Prostate gland (tissue), 2 donors: ENCODE results near the gene PIM3. TPM values are rescaled to one million over a fixed set of nuclear protein-coding genes. Genes with fewer than 3 reads are reported as not detected.

Experiments used
- DNase-seq: peaks from one replicate; pipeline ENCODE4 v3.0.0-alpha.2; 2019; ENCODE audit warnings: low spot score
- H3K27ac ChIP-seq, 2 donors: fragments of 200-600 bp; sonication (generic); 2 replicates each; pipeline ENCODE4 v1.5.1; 2017 to 2019
- H3K27me3 ChIP-seq: fragments of 200-600 bp; sonication (generic); replicated peaks from 2 replicates; pipeline ENCODE4 v1.5.1; 2019; ENCODE audit not compliant: insufficient read depth
- H3K36me3 ChIP-seq, 2 donors: fragments of 200-600 bp; sonication (generic); 1 replicate in 1 of 2; 2 replicates in 1 of 2; pipeline versions ENCODE4 v1.5.1 to v1.8.1; 2017 to 2019
- H3K4me1 ChIP-seq: fragments of 200-600 bp; sonication (generic); replicated peaks from 2 replicates; pipeline ENCODE4 v1.5.1; 2019
- H3K4me3 ChIP-seq, 2 donors: fragments of 200-600 bp; sonication (generic); 2 replicates each; pipeline ENCODE4 v1.5.1; 2017 to 2019
- H3K9me3 ChIP-seq: fragments of 200-600 bp; sonication (generic); 2 replicates; pipeline ENCODE4 v1.5.1; 2017
- CTCF ChIP-seq, 4 experiments: fragments of 200-600 bp in 2 of 4; fragments of 450-650 bp in 2 of 4; sonication (generic) in 2 of 4; IDR thresholded peaks; 1 replicate in 3 of 4; 2 replicates in 1 of 4; pipeline ENCODE4 v1.5.1; 2016 to 2019; ENCODE audit warnings: antibody characterized with exemption in 4 of 4, mild to moderate bottlenecking in 2 of 4, moderate library complexity in 2 of 4
- POLR2A ChIP-seq: fragments of 450-650 bp; IDR thresholded peaks from one replicate; pipeline ENCODE4 v1.6.1; 2016; ENCODE audit warnings: antibody characterized with exemption, mild to moderate bottlenecking
- POLR2AphosphoS5 ChIP-seq: sonication (generic); formaldehyde crosslinking; IDR thresholded peaks from one replicate; pipeline ENCODE4 v1.6.1; 2017; ENCODE audit warnings: antibody characterized with exemption
- WGBS: methylation state at CpG from one replicate; pipeline ENCODE4 v1.1.5; 2018; 5-methylcytosine and 5-hydroxymethylcytosine counted together
- intact Hi-C: fragments of 100-400 bp; cut with DNase I; formaldehyde crosslinking; loops from one replicate; pipeline ENCODE4 v1.14.2; 2022
- total RNA-seq, 2 donors: library from RNA; depleted of rRNA; stranded (reverse); fragments of >200 nt; gene quantifications; one replicate each; pipeline ENCODE4 v1.1.0, GENCODE V29; 2016

Gene PIM3
- total RNA-seq, 2 donors from 2014 or later = 126 to 183 TPM

GRCh38 chr22:49918911-49919881 lies 41.4 kb upstream of the PIM3 start:
- intact Hi-C loops = loop anchor here (5.0 kb wide), 1 partner anchor 67 kb away; the partner anchor contains the start of gene ZBED4
- H3K27me3 ChIP-seq = no peaks in the 10 kb centered on the region
- peak overlapping the region; percentile 42 to 90 for H3K27ac ChIP-seq
- H3K36me3 ChIP-seq = no peaks in the 10 kb centered on the region
- peaks cover 6% of the 10 kb centered on the region for H3K4me1 ChIP-seq
- TF ChIP-seq POLR2AphosphoS5 (no peak), CTCF (IDR thresholded peaks at IDR 0.05) (no peak), POLR2A (no peak)
- 40% methylated on average over 41 of the region's 47 CpGs for WGBS
- no peaks in the 10 kb centered on the region for H3K9me3 ChIP-seq
- peak overlapping the region; percentile 60 to 70 for H3K4me3 ChIP-seq
- no peak for DNase-seq

DNA sequence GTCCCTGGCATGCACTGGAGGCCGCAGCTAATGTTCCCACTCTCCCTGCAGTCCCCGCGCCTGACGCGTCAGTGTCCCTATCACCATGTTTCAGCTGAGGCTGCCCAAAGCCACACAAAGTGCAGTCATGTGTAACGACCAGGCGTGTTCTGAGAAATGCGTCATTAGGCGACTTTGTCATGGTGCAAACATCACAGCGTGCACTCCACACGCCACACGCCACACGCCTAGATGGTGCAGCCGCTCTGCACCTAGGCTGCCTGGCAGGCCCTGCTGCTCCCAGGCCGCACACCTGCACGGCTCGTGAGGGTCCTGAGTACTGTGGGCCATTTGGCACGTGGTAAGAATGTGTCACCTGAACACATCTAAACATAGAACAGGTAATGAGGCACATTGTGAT lies 39.7 kb upstream of the PIM3 start:
- H3K4me3 ChIP-seq = no peak overlapping the region
- DNase-seq = no peak
- peaks cover 6% of the 10 kb centered on the region for H3K4me1 ChIP-seq
- TF ChIP-seq POLR2A (no peak), CTCF (IDR thresholded peaks at IDR 0.05) (no peak), POLR2AphosphoS5 (no peak)
- intact Hi-C loops = no loop called here
- no peaks in the 10 kb centered on the region for H3K9me3 ChIP-seq
- no peaks in the 10 kb centered on the region for H3K27me3 ChIP-seq
- no peak overlapping the region for H3K27ac ChIP-seq
- 90% methylated on average over 18 of the region's 18 CpGs for WGBS
- H3K36me3 ChIP-seq = no peaks in the 10 kb centered on the region

GRCh38 chr22:49921508-49922278 lies 38.9 kb upstream of the PIM3 start:
- H3K27ac ChIP-seq = no peak overlapping the region
- intact Hi-C loops = no loop called here

GRCh38 chr22:49922484-49922883 lies 38.1 kb upstream of the PIM3 start:
- H3K36me3 ChIP-seq = no peaks in the 10 kb centered on the region
- no peaks in the 10 kb centered on the region for H3K9me3 ChIP-seq
- TF ChIP-seq CTCF (IDR thresholded peaks at IDR 0.05) = no peak
- TF ChIP-seq POLR2A = no peak
- TF ChIP-seq POLR2AphosphoS5 = no peak
- DNase-seq = no peak
- H3K27me3 ChIP-seq = no peaks in the 10 kb centered on the region
- intact Hi-C loops = no loop called here
- H3K4me1 ChIP-seq = peaks cover 6% of the 10 kb centered on the region
- WGBS = 62% methylated on average over 14 of the region's 22 CpGs
- H3K27ac ChIP-seq = no peak overlapping the region
- H3K4me3 ChIP-seq = no peak overlapping the region

More at GRCh38 chr22:49921508-49922278, 38.9 kb upstream of the PIM3 start:
- DNase-seq = no peak
- Histone ChIP-seq H3K9me3 (no peaks in the 10 kb centered on the region), H3K4me3 (no peak overlapping the region), H3K36me3 (no peaks in the 10 kb centered on the region), H3K27me3 (no peaks in the 10 kb centered on the region), H3K4me1 (peaks cover 6% of the 10 kb centered on the region)
- 84% methylated on average over 28 of the region's 35 CpGs for WGBS
- TF ChIP-seq POLR2A = no peak
- TF ChIP-seq CTCF (IDR thresholded peaks at IDR 0.05) = no peak
- no peak for TF ChIP-seq POLR2AphosphoS5
